Upper lobe of left lung (tissue), 6 donors: ENCODE measurements around the gene RFX2. TPM values are rescaled to one million over a fixed set of nuclear protein-coding genes. Genes with fewer than 3 reads are reported as not detected.
"Not testable (repeated sequence)": the region's sequence is repeated elsewhere in the genome, so short reads cannot be mapped to it uniquely, and the experiment has no call there.

Experiments used
- ATAC-seq, 2 donors: fragments of 200-7000 bp; cut with Tn5 transposase; one replicate each; pipeline ENCODE4 v1.9.1; 2022; ENCODE audit warnings: mild to moderate bottlenecking in 2 of 2, moderate library complexity in 2 of 2; ENCODE audit not compliant: low FRiP score in 2 of 2
- DNase-seq, 2 donors: peaks; one replicate each; pipeline ENCODE4 v3.0.0-alpha.2; 2019 to 2020
- H3K27ac ChIP-seq, 4 donors: fragments of 200-600 bp; sonication (generic); one replicate each; pipeline ENCODE4 v1.5.1; 2016 to 2019
- H3K27me3 ChIP-seq, 4 donors: fragments of 200-600 bp; sonication (generic); one replicate each; pipeline ENCODE4 v1.5.1; 2017 to 2019
- H3K36me3 ChIP-seq, 4 donors: fragments of 200-600 bp; sonication (generic); one replicate each; pipeline ENCODE4 v1.5.1; 2016 to 2019
- H3K4me1 ChIP-seq, 4 donors: fragments of 200-600 bp; sonication (generic); one replicate each; pipeline ENCODE4 v1.5.1; 2018 to 2019
- H3K4me3 ChIP-seq, 4 donors: fragments of 200-600 bp; sonication (generic); one replicate each; pipeline ENCODE4 v1.5.1; 2017 to 2019; ENCODE audit warnings: mild to moderate bottlenecking in 2 of 4, moderate library complexity in 1 of 4
- H3K9me3 ChIP-seq, 4 donors: fragments of 200-600 bp; sonication (generic); one replicate each; pipeline ENCODE4 v1.5.1; 2018 to 2019
- CTCF ChIP-seq, 6 experiments: fragments of 450-650 bp in 4 of 6; fragments of 200-600 bp in 2 of 6; sonication (generic) in 2 of 6; IDR thresholded peaks; one replicate each; pipeline ENCODE4 v1.5.1; 2016 to 2019; ENCODE audit warnings: antibody characterized with exemption in 6 of 6
- EP300 ChIP-seq, 4 donors: sonication (generic); formaldehyde crosslinking; IDR thresholded peaks; one replicate each; pipeline ENCODE4 v1.5.1; 2017; ENCODE audit warnings: antibody characterized with exemption in 4 of 4, control low read depth in 2 of 4
- POLR2A ChIP-seq, 4 donors: fragments of 450-650 bp; IDR thresholded peaks; one replicate each; pipeline ENCODE4 v1.5.1; 2016 to 2017; ENCODE audit warnings: antibody characterized with exemption in 4 of 4, mild to moderate bottlenecking in 2 of 4
- POLR2AphosphoS5 ChIP-seq, 2 donors: sonication (generic); formaldehyde crosslinking; IDR thresholded peaks; one replicate each; pipeline ENCODE4 v1.5.1; 2017; ENCODE audit warnings: antibody characterized with exemption in 2 of 2
- WGBS, 2 donors: methylation state at CpG; one replicate each; pipeline ENCODE4 v1.1.5; 2017 to 2018; 5-methylcytosine and 5-hydroxymethylcytosine counted together
- total RNA-seq, 6 donors: library from RNA; depleted of rRNA in 4 of 6; stranded (reverse); fragments of >200 nt in 4 of 6; gene quantifications; one replicate each; pipeline versions ENCODE4 v1.1.0 to v1.2.1, GENCODE V29; 2016 to 2021
- donor health status: DM: no; HTN: no; CAD: no; lungs with moderate emphysema.
- donor health status: DM: no; HTN: yes; CAD: no; lungs with severe emphysema.

The RFX2 gene
- total RNA-seq, 6 donors from 2014 or later: 14.3 to 111 (median 28.6) TPM

GRCh38 chr19:6115992-6116391 is 5.7 kb upstream of the RFX2 start:
- Histone ChIP-seq H3K9me3 (peaks cover 0 to 3% (median 0%) of the 10 kb centered on the region in 4 donors), H3K4me3 (no peak overlapping the region), H3K4me1 (peaks cover 0 to 9% (median 7%) of the 10 kb centered on the region in 4 donors), H3K36me3 (no peaks in the 10 kb centered on the region), H3K27me3 (no peaks in the 10 kb centered on the region), H3K27ac (no peak overlapping the region)
- DNase-seq (no peak), ATAC-seq (no peak)
- 27 to 33% methylated on average over 1 of the region's 1 CpG for WGBS, 2 donors
- TF ChIP-seq EP300 (IDR thresholded peaks at IDR 0.05) (no peak), POLR2AphosphoS5 (IDR thresholded peaks at IDR 0.05) (no peak), POLR2A (IDR thresholded peaks at IDR 0.05) (no peak), CTCF (IDR thresholded peaks at IDR 0.05) (no peak)

- no peak overlapping the region for H3K4me3 ChIP-seq
- peaks cover 10 to 22% (median 13%) of the 10 kb centered on the region in 4 donors for H3K4me1 ChIP-seq
- no peak for DNase-seq
- no peak for ATAC-seq
- no peak for TF ChIP-seq CTCF (IDR thresholded peaks at IDR 0.05)
- TF ChIP-seq POLR2A (IDR thresholded peaks at IDR 0.05): no peak
- H3K27ac ChIP-seq: no peak overlapping the region
- H3K27me3 ChIP-seq: no peaks in the 10 kb centered on the region
- 84 to 88% methylated on average over 15 of the region's 15 CpGs for WGBS, 2 donors
- H3K36me3 ChIP-seq: no peaks in the 10 kb centered on the region
- peaks cover 0 to 3% (median 0%) of the 10 kb centered on the region in 4 donors for H3K9me3 ChIP-seq
These were observed 3.4 kb upstream of the RFX2 start for GRCh38 chr19:6113616-6114188.

- 0 to 1% methylated on average over 6 to 21 of the region's 38 CpGs for WGBS, 2 donors
- no peak for DNase-seq
- Histone ChIP-seq H3K27ac (peak overlapping the region; percentile 82 to 92 (median 84)), H3K36me3 (no peaks in the 10 kb centered on the region), H3K4me1 (peaks cover 14 to 38% (median 18%) of the 10 kb centered on the region in 4 donors), H3K4me3 (peak overlapping the region; percentile 42 to 95 (median 86)), H3K9me3 (no peaks in the 10 kb centered on the region), H3K27me3 (no peaks in the 10 kb centered on the region)
- TF ChIP-seq EP300 (IDR thresholded peaks at IDR 0.05) (no peak), POLR2AphosphoS5 (IDR thresholded peaks at IDR 0.05) (no peak), POLR2A (IDR thresholded peaks at IDR 0.05) (no peak), CTCF (IDR thresholded peaks at IDR 0.05) (no peak)
- no peak for ATAC-seq
These were observed 353 bp downstream of the RFX2 start for GRCh38 chr19:6109947-6110346.

- Histone ChIP-seq H3K27ac (peak overlapping the region; percentile 82 to 92 (median 84)), H3K36me3 (no peaks in the 10 kb centered on the region), H3K9me3 (no peaks in the 10 kb centered on the region), H3K4me1 (peaks cover 20 to 46% (median 25%) of the 10 kb centered on the region in 4 donors), H3K4me3 (peak overlapping the region; percentile 42 to 95 (median 86)), H3K27me3 (no peaks in the 10 kb centered on the region)
- DNase-seq (peak; percentile 42 to 93), ATAC-seq (peak; percentile 30 to 58)
- WGBS, 2 donors: 2% methylated on average over 47 of the region's 47 CpGs
- peak; percentile 26 to 60 for TF ChIP-seq POLR2AphosphoS5 (IDR thresholded peaks at IDR 0.05)
- no peak for TF ChIP-seq CTCF (IDR thresholded peaks at IDR 0.05)
- peak in 2 of 4 donors; percentile 25 to 61 for TF ChIP-seq POLR2A (IDR thresholded peaks at IDR 0.05)
- TF ChIP-seq EP300 (IDR thresholded peaks at IDR 0.05): no peak
These were observed 1.3 kb downstream of the RFX2 start for GRCh38 chr19:6108721-6109633.

GRCh38 chr19:6106643-6107294 is 3.5 kb downstream of the RFX2 start:
- H3K27me3 ChIP-seq, ATAC-seq, H3K36me3 ChIP-seq, H3K4me3 ChIP-seq, H3K9me3 ChIP-seq: not testable (repeated sequence)
- WGBS, 2 donors: 92 to 94% methylated on average over 15 of the region's 15 CpGs
- Histone ChIP-seq H3K4me1 (peaks cover 34 to 64% (median 42%) of the 10 kb centered on the region in 4 donors), H3K27ac (peak overlapping the region in 1 of 4 donors; percentile 51)
- peak in 1 of 2 donors; percentile 71 for DNase-seq
